Smooth muscle cell of the brain vasculature (primary cell): ENCODE data around the gene WNT6.

ENCODE experiments used
- DNase-seq: peaks from one replicate; pipeline ENCODE4 v3.0.0-alpha.2; 2012; ENCODE audit warnings: low read depth, low spot score

The WNT6 gene

GRCh38 chr2:218857371-218858137, 2.1 kb upstream of the WNT6 start:
- no peak for DNase-seq

GRCh38 chr2:218858138-218858445, 1.5 kb upstream of the WNT6 start:
- no peak for DNase-seq

- no peak for DNase-seq
These were observed 692 bp upstream of the WNT6 start for GRCh38 chr2:218858671-218859555.

GRCh38 chr2:218859988-218860831, 605 bp downstream of the WNT6 start:
- DNase-seq, result no peak

- no peak for DNase-seq
These were observed 1.4 kb downstream of the WNT6 start for GRCh38 chr2:218860950-218861381.

- no peak for DNase-seq
These were observed 2.2 kb downstream of the WNT6 start for GRCh38 chr2:218861645-218862318.

- no peak for DNase-seq
These were observed 3.5 kb downstream of the WNT6 start for GRCh38 chr2:218863021-218863520.

- DNase-seq, result no peak
These were observed 5.8 kb downstream of the WNT6 start for GRCh38 chr2:218865396-218865795.

- DNase-seq, result no peak
These were observed 6.4 kb downstream of the WNT6 start for GRCh38 chr2:218865999-218866398.

- no peak for DNase-seq
These were observed 8.3 kb downstream of the WNT6 start for GRCh38 chr2:218867900-218868299.

- DNase-seq, result no peak
These were observed 9.5 kb downstream of the WNT6 start for GRCh38 chr2:218869064-218869463.

GRCh38 chr2:218870984-218871344, 11.4 kb downstream of the WNT6 start:
- DNase-seq, result no peak

GRCh38 chr2:218871345-218872302, 12.0 kb downstream of the WNT6 start:
- DNase-seq, result no peak

GRCh38 chr2:218872645-218873358, 13.2 kb downstream of the WNT6 start:
- DNase-seq, result no peak

GRCh38 chr2:218873359-218874194, 14.0 kb downstream of the WNT6 start:
- DNase-seq, result no peak

GRCh38 chr2:218875692-218876246, 16.2 kb downstream of the WNT6 start:
- no peak for DNase-seq

GRCh38 chr2:218876562-218877219, 17.1 kb downstream of the WNT6 start:
- DNase-seq, result peak; percentile 39

- no peak for DNase-seq
These were observed 17.7 kb downstream of the WNT6 start for GRCh38 chr2:218877331-218877730.
